NT2/D1 (cell line): Measurements from ENCODE around the gene KCNK13.

Source experiments
- SUZ12 ChIP-seq: IDR thresholded peaks from 2 replicates; pipeline ENCODE4 v1.6.1; 2011; ENCODE audit not compliant: insufficient read length, insufficient read depth; ENCODE audit errors: extremely low read depth
- YY1 ChIP-seq: IDR thresholded peaks from 2 replicates; pipeline ENCODE4 v1.6.1; 2011; ENCODE audit not compliant: insufficient read length, insufficient read depth
- ZNF274 ChIP-seq: IDR thresholded peaks from 2 replicates; pipeline ENCODE4 v1.6.1; 2011; ENCODE audit warnings: mild to moderate bottlenecking, low read depth, low read length

- TF ChIP-seq YY1 (no peak), ZNF274 (no peak), SUZ12 (no peak)
These were observed 78.6 kb downstream of the KCNK13 start for GRCh38 chr14:90140298-90140955.
